Measurements from ENCODE around the gene CLPX.
"Not testable (repeated sequence)": the region's sequence is repeated elsewhere in the genome, so short reads cannot be mapped to it uniquely, and the experiment has no call there.

The CLPX gene

DNA sequence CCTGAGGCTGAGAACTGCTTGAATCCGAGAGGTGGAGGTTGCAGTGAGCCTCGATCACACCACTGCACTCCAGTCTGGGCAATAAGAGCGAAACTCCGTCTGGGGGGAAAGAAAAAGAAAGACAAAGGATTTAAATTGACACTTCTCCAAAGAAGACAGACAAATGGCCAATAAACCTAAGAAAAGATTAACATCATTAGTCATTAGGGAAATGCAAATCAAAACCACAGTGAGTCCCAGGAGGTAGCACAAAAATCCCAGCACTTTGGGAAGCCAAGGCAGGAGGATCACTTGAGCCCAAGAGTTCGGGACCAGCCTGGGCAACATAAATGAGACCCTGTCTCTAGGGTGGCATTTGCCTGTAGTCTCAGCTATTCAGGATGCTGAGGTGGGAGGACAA, 12.6 kb downstream of the CLPX start:
- no peak for DNase-seq (ENCODE audit: low read depth in 2 of 2)

DNA sequence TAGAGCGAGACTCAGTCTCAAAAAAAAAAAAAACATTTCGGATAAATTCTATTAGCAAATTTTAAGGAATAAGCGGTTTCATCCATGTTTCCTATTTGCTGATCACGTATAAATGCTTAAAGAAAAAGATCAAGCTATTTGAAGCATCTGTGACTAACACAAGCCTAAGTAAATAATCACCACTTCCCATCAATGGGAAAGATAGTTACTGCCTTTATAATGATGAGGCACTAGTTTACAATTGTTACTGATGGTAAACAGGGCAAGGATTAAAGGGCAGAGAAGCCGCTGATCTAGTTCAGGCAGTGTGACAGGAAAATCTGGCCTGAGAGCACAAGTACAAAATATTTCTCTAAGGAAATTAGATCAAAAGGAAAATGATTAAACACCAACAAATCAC, 13.7 kb downstream of the CLPX start:
- no peak for DNase-seq (ENCODE audit: low read depth in 2 of 2)

DNA sequence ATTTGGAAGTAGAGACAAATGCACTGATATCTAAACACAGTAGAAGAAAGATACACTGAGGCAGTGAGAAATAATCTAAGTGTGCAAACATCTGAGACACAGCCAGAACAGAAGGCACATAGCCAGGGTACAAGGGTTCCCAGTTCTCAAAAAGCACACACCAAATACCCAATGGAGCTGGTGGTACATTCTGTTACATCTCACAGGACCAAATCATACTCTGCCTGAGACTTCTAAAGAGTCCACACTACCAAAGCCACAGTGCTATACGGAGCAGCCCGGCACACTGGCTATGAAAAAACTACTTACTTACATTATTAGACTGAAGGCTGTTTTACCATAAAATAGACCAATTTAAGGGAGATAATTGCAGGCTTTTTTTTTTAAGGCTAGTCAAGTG, 19.3 kb downstream of the CLPX start:
- no peak for DNase-seq (ENCODE audit: low read depth in 2 of 2)

DNA sequence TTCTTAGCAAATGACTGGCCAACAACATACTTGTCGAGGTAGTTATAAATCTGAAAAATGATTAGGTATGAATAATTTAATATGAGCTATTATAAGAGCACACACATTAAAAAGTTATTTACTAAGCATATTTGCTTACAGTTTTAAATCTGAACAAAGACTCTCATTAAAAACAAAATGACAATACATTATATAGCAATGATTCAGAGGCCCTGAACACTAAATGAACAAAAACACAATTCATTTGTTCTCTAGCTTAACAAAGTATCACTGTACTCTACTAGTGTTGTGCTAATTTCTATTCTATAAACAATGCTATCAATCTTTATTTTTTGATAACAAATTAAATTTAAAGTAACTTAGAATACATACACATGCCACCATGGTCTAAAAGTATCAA, 21.0 kb downstream of the CLPX start:
- no peak for DNase-seq (ENCODE audit: low read depth in 2 of 2)

DNA sequence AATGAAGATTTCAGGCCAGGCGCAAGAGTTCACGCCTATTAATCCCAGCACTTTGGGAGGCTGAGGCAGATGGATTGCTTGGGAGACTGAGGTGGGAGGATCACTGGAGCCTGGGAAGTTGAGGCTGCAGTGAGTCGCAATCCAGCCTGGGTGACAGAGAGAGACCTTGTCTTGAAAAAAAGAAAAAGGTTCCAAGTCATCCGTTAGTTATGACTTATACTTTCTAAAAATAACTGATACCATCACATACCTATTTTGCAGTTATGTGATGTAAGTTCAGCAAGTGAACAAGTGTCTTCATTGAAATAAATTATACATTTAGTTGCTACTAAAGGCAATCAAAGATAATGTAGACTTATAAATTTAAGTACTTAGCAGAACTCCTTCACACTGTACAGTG, 22.1 kb downstream of the CLPX start:
- DNase-seq (ENCODE audit: low read depth in 2 of 2) = no peak

DNA sequence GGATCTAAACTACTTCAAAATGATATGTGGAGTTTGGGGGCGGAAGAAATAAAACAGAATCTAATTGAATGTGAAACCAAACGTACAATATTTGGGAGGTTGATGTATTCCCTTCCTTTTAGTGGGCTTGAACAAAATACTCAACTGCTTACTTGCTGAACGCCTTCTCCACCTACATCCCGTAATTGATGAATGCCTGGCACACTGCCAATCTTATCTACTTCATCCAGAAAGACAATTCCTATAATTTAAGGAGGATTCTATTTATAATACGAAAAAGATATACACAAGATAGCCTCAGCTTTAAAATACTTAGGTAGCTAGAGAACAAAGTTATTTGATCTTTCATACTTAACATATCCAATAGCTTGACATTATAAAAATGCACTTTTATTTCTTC, 28.4 kb downstream of the CLPX start:
- no peak for DNase-seq (ENCODE audit: low read depth in 2 of 2)

DNA sequence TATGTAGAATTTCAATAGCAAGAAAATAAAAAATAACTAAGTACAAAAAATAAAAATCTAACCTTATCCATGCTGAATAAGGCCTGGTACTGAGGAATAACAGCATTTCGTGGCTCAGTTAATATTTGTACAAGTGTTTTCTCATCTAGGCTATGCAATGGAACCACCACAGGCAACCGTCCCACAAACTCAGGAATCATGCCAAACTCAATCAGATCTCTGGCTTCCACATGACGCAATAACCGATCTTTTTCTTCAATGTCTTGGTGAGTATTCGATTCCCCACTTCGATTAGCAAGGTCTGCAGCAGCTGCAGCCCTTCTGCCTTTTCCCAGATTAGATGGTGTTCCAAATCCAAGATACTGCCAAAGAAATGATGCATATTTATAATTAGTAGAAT, 30.4 kb downstream of the CLPX start:
- DNase-seq (ENCODE audit: low read depth in 2 of 2) = no peak

DNA sequence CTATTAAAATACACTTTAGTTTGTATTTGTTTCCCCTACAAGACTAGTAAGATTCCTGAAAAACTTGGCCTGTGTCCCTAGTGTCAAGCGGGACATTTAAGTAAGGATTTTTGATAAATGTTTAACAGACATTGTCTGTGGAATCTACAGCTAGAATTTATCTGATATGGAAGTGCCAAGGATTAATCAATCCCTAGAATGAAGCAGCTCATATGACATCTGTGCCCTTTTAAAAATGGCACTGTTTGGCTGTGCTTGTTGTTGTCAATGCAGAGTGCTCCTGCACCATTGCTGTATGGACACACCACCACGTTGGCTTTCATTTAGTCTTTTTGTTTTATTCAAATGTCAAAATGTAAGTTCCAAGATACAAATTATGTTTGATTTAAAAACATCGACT, 37.2 kb downstream of the CLPX start:
- DNase-seq (ENCODE audit: low read depth in 2 of 2) = no peak

DNA sequence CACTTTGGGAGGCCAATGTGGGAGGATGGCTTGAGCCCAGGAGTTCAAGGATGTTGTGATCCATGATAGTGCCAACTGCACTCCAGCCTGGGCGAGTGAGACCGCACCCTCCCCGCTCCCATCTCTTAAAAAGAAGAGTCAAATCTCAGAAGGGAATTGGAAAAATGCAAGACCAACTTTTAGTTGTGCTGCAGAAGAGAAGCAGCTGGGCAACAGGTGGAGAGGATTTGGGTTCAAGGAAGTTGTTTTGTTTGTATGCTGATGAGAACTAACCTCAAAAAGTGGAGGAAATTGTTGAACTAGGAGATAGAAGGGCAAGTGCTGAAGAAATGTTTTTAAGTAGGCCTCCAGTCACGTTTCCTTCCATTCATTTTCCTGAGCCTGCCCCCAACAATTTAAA, 38.7 kb downstream of the CLPX start:
- DNase-seq (ENCODE audit: low read depth in 2 of 2) = no peak

DNA sequence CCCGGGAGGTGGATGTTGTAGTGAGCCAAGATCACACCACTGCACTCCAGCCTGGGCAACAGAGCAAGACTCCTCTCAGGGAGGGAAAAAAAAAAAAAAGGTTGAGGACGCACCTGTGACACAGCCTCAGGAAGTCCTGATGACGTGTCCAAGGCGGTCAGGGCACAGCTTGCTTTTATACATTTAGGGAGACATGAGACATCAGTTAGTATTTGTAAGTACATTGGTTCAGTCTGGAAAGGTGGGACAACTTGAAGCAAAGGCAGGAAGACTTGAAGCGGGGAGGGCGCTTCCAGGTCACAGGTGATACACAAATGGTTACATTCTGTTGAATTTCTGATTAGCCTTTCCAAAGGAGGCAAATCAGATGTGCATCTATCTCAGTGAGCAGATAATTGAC, 46.5 kb downstream of the CLPX start:
- not testable (repeated sequence) for DNase-seq (ENCODE audit: low read depth in 2 of 2)

DNA sequence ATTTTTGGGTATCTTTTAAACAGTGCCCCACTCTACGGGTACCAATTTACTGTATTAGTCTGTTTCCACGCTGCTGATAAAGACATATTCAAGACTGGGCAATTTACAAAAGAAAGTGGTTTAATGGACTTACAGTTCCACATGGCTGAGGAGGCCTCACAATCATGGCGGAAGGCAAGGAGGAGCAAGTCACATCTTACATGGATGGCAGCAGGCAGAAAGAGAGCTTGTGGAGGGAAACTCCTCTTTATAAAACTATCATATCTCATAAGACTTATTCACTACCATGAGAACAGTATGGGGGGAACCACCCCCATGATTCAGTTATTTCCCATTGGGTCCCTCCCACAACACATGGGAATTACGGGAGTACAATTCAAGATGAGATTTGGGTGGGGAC, 47.2 kb downstream of the CLPX start:
- not testable (repeated sequence) for DNase-seq (ENCODE audit: low read depth in 2 of 2)

DNA sequence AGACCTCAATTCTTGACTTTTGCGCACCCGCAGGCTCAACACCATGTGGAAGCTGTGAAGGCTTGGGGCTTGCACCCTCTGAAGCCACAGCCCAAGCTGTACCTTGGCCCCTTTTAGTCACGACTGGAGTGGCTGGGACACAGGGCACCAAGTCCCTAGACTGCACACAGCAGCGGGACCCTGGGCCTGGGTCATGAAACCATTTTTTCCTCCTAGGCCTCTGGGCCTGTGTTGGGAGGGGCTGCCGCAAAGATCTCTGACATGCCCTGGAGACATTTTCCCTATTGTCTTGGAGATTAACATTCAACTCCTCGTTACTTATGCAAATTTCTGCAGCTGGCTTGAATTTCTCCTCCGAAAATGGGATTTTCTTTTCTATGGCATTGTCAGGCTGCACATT, 48.1 kb downstream of the CLPX start:
- DNase-seq (ENCODE audit: low read depth in 2 of 2) = not testable (repeated sequence)

DNA sequence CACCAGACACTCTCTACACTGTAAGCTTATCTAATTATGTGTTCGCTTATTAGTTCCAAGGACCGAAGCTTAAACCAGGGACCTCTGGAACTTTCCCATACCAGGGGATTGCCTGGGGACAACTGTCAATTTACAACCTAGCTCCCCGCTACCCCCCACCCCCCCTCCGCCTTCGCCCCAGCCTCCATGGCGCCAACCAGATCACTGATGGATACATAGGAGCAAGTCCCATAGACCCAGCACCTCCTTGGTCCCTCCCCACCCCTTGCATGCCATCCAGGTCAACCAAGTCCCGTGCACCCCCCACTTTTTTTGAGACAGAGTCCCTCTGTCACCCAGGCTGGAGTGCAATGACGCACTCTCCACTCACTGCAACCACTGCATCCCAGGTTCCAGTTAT, 50.6 kb downstream of the CLPX start:
- no peak for DNase-seq (ENCODE audit: low read depth in 2 of 2)

DNA sequence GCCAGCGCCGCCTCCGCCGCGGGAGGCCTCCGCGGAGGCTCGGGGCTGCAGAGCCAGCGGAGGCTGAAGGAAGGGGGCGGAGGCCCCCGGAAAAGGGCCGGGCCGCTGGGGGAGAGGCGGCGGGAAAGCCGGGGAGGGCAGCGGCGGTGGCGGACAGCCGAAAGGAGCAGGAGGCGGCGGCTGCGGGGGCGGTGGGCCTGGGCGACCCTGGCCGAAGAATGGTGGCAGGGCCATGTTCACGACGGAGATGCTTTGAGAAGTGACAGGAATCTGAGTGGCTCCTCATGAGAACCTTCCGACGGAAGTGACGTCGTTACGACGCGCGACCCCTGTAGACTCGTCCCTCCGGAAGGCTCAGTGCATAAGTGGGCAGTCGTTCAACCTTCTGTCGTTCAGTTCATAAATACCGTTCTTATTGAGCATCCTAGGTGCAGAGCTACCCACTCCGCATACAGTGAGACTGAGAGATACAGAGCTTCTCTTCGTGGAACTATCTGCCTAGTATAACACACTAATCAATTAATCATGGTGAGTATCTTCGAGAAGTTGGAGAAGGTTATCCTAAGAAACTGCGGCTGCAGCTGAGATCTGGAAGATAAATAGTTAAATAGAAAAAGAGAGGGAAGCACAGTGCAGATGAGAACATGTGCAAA, 51.5 kb downstream of the CLPX start, which contains the start of gene PDCD7:
Gene PDCD7, minus strand, starts transcription at position 261 of the 653 bp plus-strand sequence. Its CDS starts 27 bp downstream, at position 234.
- peak; percentile 63 to 80 for DNase-seq (ENCODE audit: low read depth in 2 of 2)

DNA sequence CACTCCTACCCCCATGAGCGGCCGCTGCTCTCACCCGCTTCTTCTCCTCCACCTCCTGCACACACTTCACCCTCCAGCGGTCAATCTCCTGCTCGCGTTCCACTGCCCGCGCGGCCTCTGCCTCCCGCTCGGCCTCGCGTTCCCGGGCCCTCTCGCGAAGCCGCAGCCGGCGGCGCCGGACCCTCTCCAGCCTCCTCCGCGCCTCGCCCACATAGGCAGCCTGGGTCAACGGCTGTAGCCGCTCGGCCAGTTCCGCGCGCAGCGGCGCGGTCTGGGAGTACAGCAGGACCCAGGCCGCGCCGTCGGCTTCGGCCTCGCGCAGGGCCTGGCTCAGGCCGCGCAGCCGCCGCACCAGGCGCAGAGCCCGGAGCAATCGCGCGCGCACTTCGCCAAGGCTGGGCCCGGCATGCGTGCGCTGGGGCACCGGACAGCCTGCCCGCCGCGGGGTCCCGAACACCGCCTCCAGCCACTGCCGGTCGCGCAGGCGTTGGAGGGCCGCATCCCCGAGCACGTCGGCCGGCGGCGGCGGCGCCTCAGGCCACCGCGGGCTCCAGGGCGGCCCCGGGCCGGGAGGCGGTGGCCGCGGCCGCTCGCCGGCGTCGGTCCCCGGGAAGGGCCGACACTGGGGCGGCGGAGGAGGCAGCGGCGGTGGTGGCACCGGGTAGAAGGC, 52.1 kb downstream of the CLPX start:
- DNase-seq (ENCODE audit: low read depth in 2 of 2) = peak; percentile 7 to 14

DNA sequence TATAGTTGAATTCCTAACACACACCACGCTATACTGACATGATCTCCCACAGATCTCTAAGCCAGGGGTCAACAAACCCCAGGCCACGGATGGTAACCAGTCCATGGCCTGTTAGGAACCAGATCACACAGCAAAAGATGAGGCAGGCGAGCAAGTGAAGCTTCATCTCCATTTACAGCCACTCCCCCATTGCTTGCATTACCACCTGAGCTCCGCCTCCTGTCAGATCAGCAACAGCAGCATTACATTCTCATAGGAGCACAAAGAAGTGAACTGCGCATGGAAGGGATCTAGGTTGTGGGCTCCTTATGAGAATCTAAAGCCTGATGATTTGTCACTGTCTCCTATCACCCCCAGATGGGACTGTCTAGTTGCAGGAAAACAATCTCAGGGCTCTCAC, 54.2 kb downstream of the CLPX start:
- no peak for DNase-seq (ENCODE audit: low read depth in 2 of 2)

DNA sequence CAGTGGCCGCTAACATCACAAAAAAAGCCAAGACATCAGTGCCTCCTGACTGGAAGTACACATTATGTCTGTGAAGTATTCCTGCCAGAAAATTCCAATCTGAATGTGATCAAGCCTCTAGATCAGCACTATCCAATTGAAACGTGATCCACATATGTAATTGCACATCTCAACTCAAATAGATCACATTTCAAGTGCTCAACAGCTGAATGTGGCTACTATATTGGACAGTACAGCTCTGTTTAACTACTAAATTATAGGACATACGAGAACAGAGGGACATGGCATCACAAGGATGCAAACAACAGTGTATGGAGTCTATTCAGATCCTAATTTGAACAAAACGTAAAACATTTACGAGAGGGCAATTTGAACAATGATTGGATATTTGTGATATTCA, 69.6 kb downstream of the CLPX start:
- DNase-seq (ENCODE audit: low read depth in 2 of 2) = no peak

DNA sequence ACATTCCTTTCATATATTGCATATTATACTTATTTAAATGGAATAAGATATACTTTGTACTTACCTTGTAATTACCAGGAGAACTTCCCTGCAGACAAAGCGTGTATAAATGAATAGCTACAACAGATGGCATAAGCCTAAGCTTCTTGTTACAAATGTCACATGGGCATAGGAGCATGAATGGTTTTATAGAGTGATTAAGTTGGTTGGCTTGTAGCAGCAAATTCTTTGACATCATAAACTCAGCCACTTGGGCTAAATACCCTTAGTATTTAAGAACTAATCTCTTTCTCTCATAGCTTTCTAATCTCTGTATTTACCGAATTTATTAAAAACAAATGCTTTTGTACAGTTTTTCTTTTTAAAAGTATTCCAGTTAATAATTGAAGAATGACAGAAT, 70.1 kb downstream of the CLPX start, which contains the start of gene UBAP1L:
Gene UBAP1L, minus strand, starts transcription at position 115 of the 400 bp plus-strand sequence. CDS start 8,985 bp downstream, outside the sequence.
- DNase-seq (ENCODE audit: low read depth in 2 of 2) = no peak

DNA sequence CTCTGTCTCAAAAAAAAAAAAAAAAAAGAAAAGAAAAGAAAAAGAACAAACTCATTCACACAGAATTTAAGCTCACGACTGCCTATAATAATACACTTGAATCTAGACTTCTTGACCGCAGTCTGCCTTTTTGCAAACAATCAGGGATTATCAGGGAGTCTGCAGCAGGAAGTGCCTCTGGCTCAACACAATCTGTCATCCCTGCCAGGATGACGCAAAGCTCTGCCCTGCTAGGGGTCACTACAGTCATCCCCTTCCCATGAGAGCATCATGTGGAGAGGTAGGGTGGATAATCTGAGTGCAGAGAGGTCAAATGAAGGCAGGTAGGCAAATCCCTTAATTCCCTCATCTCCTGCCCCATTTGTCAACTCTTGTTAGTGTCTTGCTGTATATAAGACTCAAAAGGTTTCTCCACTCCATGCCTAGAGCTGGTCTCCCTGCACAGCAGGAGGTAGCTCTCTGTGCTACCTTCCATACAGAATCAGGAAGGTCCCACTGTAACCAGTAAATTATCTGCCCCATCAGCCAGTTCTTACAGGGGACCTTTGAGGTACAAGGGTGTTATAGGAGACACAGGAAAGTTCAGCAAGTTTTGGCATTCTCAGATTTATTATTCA, 74.4 kb downstream of the CLPX start:
- no peak for DNase-seq (ENCODE audit: low read depth in 2 of 2)

DNA sequence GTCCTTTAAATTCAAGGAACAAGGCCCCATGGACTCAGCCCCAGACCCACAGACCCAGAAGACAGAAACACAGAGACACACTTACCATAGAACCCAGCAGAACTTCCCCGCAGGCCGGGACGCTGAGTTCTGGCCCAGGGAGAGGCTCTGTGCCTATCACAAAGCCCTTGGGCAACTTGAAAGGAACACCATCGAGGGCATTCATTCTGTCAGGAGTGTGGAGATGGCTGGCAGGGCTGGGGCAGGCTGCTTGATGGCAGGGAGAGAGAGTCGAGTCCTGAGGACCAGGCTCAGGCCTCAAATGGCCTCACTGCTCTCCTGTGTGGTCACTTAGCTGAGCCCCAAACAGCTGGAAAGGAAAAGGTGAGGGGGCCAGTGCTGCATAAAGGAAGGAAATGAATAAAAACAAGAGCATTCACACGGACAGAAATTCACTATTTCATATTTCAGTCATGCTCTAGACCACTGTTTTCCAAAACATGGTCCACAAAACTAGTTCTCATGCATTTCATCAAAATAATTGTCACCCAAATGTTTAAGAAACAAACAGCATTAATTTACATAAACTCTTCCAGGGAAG, 79.0 kb downstream of the CLPX start:
- DNase-seq (ENCODE audit: low read depth in 2 of 2) = no peak

DNA sequence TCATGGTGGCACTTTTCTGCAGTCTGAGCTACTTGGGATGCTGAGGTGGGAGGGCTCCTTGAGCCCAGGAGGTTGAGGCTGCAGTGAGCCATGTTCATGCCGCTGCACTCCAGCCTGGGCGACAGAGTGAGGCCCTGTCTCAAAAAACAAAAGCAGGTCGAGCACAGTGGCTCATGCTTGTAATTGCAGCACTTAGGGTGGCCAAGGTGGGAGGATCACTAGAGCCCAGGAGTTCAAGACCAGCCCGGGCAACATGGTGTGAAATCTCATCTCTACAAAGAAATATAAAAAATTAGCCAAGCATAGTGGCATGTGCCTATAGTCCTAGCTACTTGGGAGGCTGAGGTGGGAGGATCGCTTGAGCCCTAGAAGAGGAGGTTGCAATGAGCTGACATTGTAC, 80.1 kb downstream of the CLPX start:
- no peak for DNase-seq (ENCODE audit: low read depth in 2 of 2)

DNA sequence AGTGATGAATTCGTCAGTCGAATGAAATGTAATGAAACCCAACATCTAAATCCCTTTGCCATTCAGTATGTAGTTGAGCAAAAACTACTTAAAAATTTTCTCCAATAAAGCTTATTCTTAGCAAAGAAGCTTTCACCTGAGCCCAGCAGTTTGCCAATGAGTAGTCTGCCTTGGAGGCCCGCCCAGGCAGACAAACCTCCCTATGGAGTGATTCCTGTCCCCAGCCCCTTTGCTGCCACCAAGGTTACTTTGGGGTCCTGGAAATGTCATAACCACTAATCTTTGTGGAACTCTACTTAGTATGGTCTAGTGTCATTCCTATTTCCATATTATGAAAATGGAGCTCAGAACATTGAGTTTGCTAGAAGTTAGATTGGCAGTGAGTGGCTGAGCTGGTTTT, 82.2 kb downstream of the CLPX start:
- no peak for DNase-seq (ENCODE audit: low read depth in 2 of 2)
